ENCODE measurements around the gene CTNNBL1.

DNA sequence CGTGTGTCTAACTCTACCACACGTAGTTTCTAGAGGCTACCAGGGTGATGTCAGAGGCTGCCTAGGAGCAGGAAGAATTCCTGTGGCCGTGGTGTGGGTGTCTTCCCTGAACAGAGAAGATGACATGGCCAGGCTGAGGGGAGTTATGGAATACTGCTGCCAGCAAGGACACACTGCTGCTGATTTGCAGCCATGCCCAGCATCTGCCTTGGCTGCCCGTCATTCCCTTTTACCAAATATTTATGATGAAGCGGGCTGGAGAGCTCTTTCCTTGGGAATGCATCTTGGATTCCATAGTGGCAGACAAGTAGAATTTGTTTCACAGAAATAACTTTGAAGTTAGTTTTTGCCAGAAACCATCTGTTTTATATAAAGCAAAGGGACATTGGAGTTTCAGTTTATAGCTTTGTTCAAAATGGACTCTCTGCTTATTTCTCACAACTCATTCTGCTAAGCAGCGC, 128.3 kb downstream of the CTNNBL1 start:
- no peak for TF ChIP-seq CTCF (IDR thresholded peaks at IDR 0.05; ENCODE audit: low read depth, low read length)
- TF ChIP-seq, protein P1, sequence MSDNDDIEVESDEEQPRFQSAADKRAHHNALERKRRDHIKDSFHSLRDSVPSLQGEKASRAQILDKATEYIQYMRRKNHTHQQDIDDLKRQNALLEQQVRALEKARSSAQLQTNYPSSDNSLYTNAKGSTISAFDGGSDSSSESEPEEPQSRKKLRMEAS (IDR thresholded peaks at IDR 0.05; ENCODE audit: low read depth, low read length) = no peak

Data from NB4 (cell line).